WTC11 (cell line): Measurements from ENCODE around the gene FER1L5. TPM values are rescaled to one million over a fixed set of nuclear protein-coding genes. Genes with fewer than 3 reads are reported as not detected.

Source experiments
- ATAC-seq: fragments of 200-7000 bp; cut with Tn5 transposase; 2 replicates; pipeline ENCODE4 v1.10.0; 2021; ENCODE audit warnings: mild to moderate bottlenecking, moderate library complexity
- CTCF ChIA-PET: fragments of 300-600 bp; sonication (Branson Sonifier 250); formaldehyde crosslinking; loops from one replicate; lab custom pipeline; 2021; ENCODE audit warnings: antibody characterized with exemption; lab: Charles Lee
- POLR2A ChIA-PET: fragments of 350-600 bp; sonication (Branson Sonifier 250); formaldehyde crosslinking; loops from one replicate; lab custom pipeline; 2021; ENCODE audit warnings: antibody characterized with exemption; lab: Charles Lee
- DNase-seq: peaks from one replicate; pipeline ENCODE4 v3.0.0; 2021; ENCODE audit warnings: low spot score
- H3K27ac Mint-ChIP-seq: 2 replicates; pipeline ENCODE4 v1.8.0; 2021; ENCODE audit warnings: mixed read lengths
- H3K27me3 Mint-ChIP-seq: 2 replicates; pipeline ENCODE4 v1.8.0; 2021; ENCODE audit warnings: low read depth, mild to moderate bottlenecking, moderate library complexity, mixed read lengths
- H3K36me3 Mint-ChIP-seq: 2 replicates; pipeline ENCODE4 v1.8.0; 2021; ENCODE audit warnings: mixed read lengths
- H3K4me1 Mint-ChIP-seq: 2 replicates; pipeline ENCODE4 v1.8.0; 2022; ENCODE audit warnings: mixed read lengths
- H3K4me3 Mint-ChIP-seq: 2 replicates; pipeline ENCODE4 v1.8.0; 2021; ENCODE audit warnings: mild to moderate bottlenecking, moderate library complexity, mixed read lengths
- H3K9me3 Mint-ChIP-seq: 2 replicates; pipeline ENCODE4 v1.8.0; 2021; ENCODE audit warnings: mixed read lengths
- CREB1 ChIP-seq: sonication (generic); formaldehyde crosslinking; IDR thresholded peaks from 2 replicates; pipeline ENCODE4 v1.8.0; 2023; ENCODE audit warnings: mild to moderate bottlenecking, missing genetic modification reagents
- ETV6 ChIP-seq: sonication (generic); formaldehyde crosslinking; IDR thresholded peaks from 2 replicates; pipeline ENCODE4 v1.8.1; 2022; ENCODE audit warnings: mild to moderate bottlenecking, missing genetic modification reagents
- GTF2I ChIP-seq: fragments of 250-450 bp; sonication (Bioruptor Pico); conservative IDR thresholded peaks from 2 replicates; pipeline ENCODE4 v1.4.0; 2021; ENCODE audit warnings: mild to moderate bottlenecking
- MYBL2 ChIP-seq: sonication (generic); formaldehyde crosslinking; IDR thresholded peaks from 2 replicates; pipeline ENCODE4 v1.8.1; 2023; ENCODE audit warnings: mild to moderate bottlenecking, moderate library complexity, missing genetic modification reagents
- NFYB ChIP-seq: sonication (generic); formaldehyde crosslinking; conservative IDR thresholded peaks from 2 replicates; pipeline ENCODE4 v1.8.0; 2022; ENCODE audit warnings: low read depth, missing genetic modification reagents
- NR1H2 ChIP-seq: sonication (generic); formaldehyde crosslinking; IDR thresholded peaks from 2 replicates; pipeline ENCODE4 v1.9.0; 2021; ENCODE audit warnings: mild to moderate bottlenecking, moderate library complexity, missing genetic modification reagents
- SOX15 ChIP-seq: fragments of 250-450 bp; sonication (Bioruptor Pico); IDR thresholded peaks from 2 replicates; pipeline ENCODE4 v1.9.0; 2021; ENCODE audit warnings: mild to moderate bottlenecking
- ZNF396 ChIP-seq: fragments of 250-450 bp; sonication (Bioruptor Pico); IDR thresholded peaks from 2 replicates; pipeline ENCODE4 v1.8.0; 2021; ENCODE audit warnings: mild to moderate bottlenecking, moderate library complexity, borderline replicate concordance
- ZNF671 ChIP-seq: fragments of 250-450 bp; sonication (Bioruptor Pico); IDR thresholded peaks from 2 replicates; pipeline ENCODE4 v1.8.0; 2021; ENCODE audit warnings: mild to moderate bottlenecking
- total RNA-seq: library from RNA; stranded (reverse); gene quantifications from 3 replicates; pipeline ENCODE4 v1.2.3, GENCODE V29; 2021
- TF ChIP-seq, protein P1 (sequence below): fragments of 250-450 bp; sonication (Bioruptor Pico); IDR thresholded peaks from 2 replicates; pipeline ENCODE4 v1.9.0; 2021; ENCODE audit warnings: mild to moderate bottlenecking
- TF ChIP-seq, protein P2 (sequence below): sonication (generic); formaldehyde crosslinking; conservative IDR thresholded peaks from 2 replicates; pipeline ENCODE4 v1.8.1; 2022; ENCODE audit warnings: mild to moderate bottlenecking, missing genetic modification reagents
- TF ChIP-seq, protein P3 (sequence below): sonication (generic); formaldehyde crosslinking; IDR thresholded peaks from 2 replicates; pipeline ENCODE4 v1.8.1; 2023; ENCODE audit warnings: mild to moderate bottlenecking, missing genetic modification reagents, moderate library complexity
- TF ChIP-seq, protein P4 (sequence below): sonication (generic); formaldehyde crosslinking; IDR thresholded peaks from 2 replicates; pipeline ENCODE4 v1.8.0; 2022; ENCODE audit warnings: mild to moderate bottlenecking, missing genetic modification reagents
- TF ChIP-seq, protein P5 (sequence below): fragments of 250-450 bp; sonication (Bioruptor Pico); IDR thresholded peaks from 2 replicates; pipeline ENCODE4 v1.9.0; 2021; ENCODE audit warnings: mild to moderate bottlenecking, borderline replicate concordance

Gene FER1L5
- total RNA-seq, 1 experiment from 2014 or later: 1.4 TPM

DNA sequence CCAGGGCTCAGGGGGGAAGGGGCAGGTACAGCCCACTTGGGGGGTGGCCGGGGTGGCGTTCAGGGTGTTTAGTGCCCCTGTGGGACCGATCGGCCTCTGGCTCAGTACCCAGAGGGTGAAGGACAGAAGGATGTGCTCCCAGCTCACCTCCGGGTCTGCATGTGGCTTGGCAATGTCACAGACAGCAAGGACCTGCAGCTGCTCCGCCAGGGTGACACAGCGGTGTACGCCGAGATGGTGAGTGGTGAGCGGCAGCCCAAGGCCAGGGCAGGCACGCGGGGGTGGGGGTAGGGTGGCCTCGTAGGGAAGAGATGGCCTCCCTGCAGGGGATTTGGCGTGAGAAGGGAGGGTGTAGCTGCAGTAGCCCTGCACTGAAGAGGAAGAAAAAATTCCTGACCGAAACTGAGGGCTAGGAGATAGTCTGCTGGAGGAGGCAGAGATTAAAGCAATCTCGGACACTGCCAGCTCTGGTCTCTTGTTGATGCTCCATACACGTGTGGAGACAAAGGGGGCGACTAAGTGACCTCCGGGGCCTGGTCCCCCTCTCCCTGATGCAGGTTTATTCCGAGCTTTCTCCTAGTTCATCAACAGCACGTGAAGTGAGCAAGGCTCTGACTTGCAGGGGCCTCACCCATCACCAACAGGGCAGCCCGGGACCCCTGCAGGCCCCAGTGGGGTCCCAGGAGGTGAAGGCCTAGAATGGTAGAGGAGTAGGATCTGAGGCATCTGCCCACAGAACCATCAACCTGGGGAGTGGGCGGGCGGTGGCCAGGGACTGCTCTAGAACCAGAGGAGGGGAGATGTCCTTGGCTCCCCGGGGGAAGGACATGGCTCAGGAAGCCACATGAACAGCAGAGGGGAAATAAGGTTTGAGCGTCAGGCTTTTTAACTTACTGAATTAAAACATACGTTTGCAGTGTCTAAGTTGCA lies 45.4 kb downstream of the FER1L5 start:
- H3K9me3 Mint-ChIP-seq: no peaks in the 10 kb centered on the region
- H3K27me3 Mint-ChIP-seq: no peaks in the 10 kb centered on the region
- H3K4me3 Mint-ChIP-seq: no peak overlapping the region
- 0 out of 2 replicates have a peak, but pooled peaks cover 5% of the 10 kb centered on the region for H3K4me1 Mint-ChIP-seq
- POLR2A ChIA-PET: no interaction called here
- DNase-seq: no peak
- CTCF ChIA-PET: interaction anchor here (1.5 kb wide), 1 partner anchor 76 kb away, joined by 3 read pairs; no protein-coding TSS in a partner anchor
- no peaks in the 10 kb centered on the region for H3K36me3 Mint-ChIP-seq
- TF ChIP-seq ETV6 (no peak), CREB1 (CRISPR knock-in tag) (no peak), NFYB (CRISPR knock-in tag) (no peak), ZNF396 (CRISPR knock-in tag) (no peak), GTF2I (CRISPR knock-in tag) (no peak), MYBL2 (no peak), ZNF671 (CRISPR knock-in tag) (no peak), NR1H2 (no peak), SOX15 (no peak)
- TF ChIP-seq, protein P1, sequence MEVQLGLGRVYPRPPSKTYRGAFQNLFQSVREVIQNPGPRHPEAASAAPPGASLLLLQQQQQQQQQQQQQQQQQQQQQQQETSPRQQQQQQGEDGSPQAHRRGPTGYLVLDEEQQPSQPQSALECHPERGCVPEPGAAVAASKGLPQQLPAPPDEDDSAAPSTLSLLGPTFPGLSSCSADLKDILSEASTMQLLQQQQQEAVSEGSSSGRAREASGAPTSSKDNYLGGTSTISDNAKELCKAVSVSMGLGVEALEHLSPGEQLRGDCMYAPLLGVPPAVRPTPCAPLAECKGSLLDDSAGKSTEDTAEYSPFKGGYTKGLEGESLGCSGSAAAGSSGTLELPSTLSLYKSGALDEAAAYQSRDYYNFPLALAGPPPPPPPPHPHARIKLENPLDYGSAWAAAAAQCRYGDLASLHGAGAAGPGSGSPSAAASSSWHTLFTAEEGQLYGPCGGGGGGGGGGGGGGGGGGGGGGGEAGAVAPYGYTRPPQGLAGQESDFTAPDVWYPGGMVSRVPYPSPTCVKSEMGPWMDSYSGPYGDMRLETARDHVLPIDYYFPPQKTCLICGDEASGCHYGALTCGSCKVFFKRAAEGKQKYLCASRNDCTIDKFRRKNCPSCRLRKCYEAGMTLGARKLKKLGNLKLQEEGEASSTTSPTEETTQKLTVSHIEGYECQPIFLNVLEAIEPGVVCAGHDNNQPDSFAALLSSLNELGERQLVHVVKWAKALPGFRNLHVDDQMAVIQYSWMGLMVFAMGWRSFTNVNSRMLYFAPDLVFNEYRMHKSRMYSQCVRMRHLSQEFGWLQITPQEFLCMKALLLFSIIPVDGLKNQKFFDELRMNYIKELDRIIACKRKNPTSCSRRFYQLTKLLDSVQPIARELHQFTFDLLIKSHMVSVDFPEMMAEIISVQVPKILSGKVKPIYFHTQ: no peak
- TF ChIP-seq, protein P2, sequence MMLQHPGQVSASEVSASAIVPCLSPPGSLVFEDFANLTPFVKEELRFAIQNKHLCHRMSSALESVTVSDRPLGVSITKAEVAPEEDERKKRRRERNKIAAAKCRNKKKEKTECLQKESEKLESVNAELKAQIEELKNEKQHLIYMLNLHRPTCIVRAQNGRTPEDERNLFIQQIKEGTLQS (CRISPR knock-in tag): no peak
- TF ChIP-seq, protein P3, sequence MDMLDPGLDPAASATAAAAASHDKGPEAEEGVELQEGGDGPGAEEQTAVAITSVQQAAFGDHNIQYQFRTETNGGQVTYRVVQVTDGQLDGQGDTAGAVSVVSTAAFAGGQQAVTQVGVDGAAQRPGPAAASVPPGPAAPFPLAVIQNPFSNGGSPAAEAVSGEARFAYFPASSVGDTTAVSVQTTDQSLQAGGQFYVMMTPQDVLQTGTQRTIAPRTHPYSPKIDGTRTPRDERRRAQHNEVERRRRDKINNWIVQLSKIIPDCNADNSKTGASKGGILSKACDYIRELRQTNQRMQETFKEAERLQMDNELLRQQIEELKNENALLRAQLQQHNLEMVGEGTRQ (CRISPR knock-in tag): no peak
- TF ChIP-seq, protein P4, sequence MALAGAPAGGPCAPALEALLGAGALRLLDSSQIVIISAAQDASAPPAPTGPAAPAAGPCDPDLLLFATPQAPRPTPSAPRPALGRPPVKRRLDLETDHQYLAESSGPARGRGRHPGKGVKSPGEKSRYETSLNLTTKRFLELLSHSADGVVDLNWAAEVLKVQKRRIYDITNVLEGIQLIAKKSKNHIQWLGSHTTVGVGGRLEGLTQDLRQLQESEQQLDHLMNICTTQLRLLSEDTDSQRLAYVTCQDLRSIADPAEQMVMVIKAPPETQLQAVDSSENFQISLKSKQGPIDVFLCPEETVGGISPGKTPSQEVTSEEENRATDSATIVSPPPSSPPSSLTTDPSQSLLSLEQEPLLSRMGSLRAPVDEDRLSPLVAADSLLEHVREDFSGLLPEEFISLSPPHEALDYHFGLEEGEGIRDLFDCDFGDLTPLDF (CRISPR knock-in tag): no peak
- TF ChIP-seq, protein P5, sequence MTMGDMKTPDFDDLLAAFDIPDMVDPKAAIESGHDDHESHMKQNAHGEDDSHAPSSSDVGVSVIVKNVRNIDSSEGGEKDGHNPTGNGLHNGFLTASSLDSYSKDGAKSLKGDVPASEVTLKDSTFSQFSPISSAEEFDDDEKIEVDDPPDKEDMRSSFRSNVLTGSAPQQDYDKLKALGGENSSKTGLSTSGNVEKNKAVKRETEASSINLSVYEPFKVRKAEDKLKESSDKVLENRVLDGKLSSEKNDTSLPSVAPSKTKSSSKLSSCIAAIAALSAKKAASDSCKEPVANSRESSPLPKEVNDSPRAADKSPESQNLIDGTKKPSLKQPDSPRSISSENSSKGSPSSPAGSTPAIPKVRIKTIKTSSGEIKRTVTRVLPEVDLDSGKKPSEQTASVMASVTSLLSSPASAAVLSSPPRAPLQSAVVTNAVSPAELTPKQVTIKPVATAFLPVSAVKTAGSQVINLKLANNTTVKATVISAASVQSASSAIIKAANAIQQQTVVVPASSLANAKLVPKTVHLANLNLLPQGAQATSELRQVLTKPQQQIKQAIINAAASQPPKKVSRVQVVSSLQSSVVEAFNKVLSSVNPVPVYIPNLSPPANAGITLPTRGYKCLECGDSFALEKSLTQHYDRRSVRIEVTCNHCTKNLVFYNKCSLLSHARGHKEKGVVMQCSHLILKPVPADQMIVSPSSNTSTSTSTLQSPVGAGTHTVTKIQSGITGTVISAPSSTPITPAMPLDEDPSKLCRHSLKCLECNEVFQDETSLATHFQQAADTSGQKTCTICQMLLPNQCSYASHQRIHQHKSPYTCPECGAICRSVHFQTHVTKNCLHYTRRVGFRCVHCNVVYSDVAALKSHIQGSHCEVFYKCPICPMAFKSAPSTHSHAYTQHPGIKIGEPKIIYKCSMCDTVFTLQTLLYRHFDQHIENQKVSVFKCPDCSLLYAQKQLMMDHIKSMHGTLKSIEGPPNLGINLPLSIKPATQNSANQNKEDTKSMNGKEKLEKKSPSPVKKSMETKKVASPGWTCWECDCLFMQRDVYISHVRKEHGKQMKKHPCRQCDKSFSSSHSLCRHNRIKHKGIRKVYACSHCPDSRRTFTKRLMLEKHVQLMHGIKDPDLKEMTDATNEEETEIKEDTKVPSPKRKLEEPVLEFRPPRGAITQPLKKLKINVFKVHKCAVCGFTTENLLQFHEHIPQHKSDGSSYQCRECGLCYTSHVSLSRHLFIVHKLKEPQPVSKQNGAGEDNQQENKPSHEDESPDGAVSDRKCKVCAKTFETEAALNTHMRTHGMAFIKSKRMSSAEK (CRISPR knock-in tag): no peak
- no peak for ATAC-seq
- H3K27ac Mint-ChIP-seq: no peak overlapping the region
